H54 (cell line): ENCODE results near the gene CLSTN3.

Source experiments
- DNase-seq: peaks from one replicate; pipeline ENCODE4 v3.0.0; 2011; ENCODE audit warnings: low spot score, mixed read lengths; ENCODE audit not compliant: insufficient read length
- FAIRE-seq: peaks from 3 replicates; lab custom pipeline; 2011; peaks lifted over from hg19 to GRCh38; lab: Jason Lieb, UNC
- POLR2A ChIP-seq: IDR thresholded peaks from 2 replicates; pipeline ENCODE4 v1.6.1; 2011; ENCODE audit warnings: low read depth, mild to moderate bottlenecking, low read length

Gene CLSTN3

DNA sequence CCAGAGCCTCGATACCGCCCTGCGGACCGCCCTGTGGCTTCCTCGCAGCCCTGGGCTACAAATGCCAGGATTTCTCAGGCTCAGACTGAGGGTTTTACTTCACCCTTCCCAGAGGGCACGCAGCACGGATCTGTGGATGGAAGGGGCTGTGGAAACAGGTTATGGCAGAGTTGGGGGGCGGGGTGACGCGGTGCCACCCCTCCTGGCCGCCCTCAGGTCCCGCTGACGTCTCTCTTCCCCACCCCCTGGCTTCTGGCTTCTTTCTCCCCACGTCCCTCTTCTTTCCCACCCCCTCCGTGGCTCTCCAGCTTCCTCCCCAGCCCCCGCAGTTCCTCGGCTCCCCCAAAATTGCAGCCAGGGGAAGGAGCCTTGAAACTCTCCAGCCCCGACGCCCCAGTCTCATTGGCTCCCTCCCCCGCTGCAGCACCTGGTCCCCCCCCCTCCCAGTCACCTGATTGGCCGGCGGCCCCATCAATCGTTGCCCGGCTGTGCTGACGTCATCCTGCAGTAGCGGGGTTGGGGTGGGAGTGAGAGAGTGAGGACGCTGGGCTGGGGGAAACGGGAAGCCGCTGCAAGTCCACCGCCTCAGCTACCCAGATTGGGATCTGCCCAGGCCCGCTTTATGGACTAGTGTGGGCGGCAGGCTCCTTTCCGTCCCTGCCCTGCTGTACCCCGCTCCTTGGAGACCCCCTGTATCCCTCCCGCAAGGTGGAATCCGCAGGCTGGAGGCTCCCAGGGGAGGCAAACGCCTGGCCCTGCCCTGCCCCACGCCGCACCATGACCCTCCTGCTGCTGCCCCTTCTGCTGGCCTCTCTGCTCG lies at the start of gene CLSTN3:
CLSTN3 (plus strand) TSS at position 500 of the 820 bp plus-strand sequence; CDS start at position 778, 278 bp downstream.
- DNase-seq (peak; percentile 98), FAIRE-seq (no peak)
- no peak for TF ChIP-seq POLR2A

DNA sequence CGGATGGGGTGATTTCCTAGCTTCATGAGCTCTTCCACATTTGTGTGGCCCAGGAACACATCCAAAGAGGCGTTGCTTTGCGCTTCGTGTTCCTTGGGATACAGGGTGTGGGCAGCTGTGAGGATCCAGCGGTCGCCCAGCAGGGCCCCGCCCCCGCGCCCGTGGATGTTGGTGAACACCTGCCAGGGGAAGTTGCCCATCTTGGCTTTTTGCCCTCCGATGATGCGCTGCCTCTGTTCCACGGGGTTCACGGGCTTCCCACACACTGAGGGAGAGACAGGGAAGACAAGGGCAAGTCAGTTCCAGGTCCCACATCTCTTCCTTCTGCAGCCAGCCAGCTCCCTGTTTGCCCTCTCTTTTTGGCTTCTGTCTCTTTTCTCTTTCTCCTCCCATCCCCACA lies 49.1 kb upstream of the CLSTN3 start:
- FAIRE-seq, result no peak
- no peak for DNase-seq
- no peak for TF ChIP-seq POLR2A

DNA sequence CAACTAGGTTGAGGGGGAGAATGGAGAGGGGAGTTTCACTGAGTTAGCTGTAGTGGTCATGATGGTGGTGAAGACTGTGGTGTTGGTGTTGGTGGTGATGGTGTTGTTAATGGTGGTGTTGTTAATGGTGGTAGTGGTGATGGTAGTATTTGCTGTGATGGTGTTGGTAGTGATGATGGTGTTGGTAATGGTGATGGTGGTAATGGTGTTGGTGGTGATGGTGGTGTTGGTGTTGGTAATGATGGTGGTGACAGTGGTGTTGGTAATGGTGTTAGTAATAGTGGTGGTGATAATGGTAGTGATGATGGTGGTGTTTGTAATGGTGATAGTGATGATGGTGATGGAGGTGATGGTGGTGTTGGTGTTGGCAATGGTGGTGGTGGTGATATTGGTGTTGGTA lies 47.0 kb upstream of the CLSTN3 start:
- FAIRE-seq, result no peak
- TF ChIP-seq POLR2A, result no peak

DNA sequence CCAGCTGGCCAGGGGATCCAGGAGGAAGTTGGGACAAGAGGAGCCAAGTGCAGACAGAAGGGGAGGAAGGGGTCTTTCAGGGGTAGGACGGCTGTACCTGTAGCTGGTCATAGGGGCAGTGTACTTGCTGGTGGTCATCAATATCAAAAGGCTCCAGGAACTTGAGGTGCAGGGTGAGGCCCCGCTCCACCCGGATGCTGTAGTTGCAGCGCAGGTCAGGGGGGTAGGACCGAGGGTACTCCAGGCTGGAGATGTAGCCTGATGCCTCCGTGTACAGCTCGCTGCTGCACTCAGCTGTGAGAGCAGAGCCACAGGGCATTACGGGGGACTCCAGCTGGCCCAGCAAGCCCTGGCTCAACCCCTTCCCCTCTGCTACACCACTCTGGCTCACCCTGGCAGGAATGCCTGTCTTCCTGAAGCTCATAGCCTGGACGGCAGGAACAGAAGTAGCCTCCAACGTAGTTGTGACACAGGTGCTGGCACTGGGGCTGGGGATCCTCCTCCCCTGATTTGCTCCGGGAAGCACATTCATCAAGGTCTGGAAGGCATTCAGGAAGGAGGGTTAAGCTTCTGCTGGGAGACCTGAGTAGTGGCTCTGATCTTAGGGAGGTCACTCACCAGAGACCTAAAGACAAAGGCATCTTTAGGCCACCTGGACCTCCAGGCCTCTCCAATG lies 40.8 kb upstream of the CLSTN3 start:
- TF ChIP-seq POLR2A, result no peak
- DNase-seq (no peak), FAIRE-seq (no peak)

More for the DNA sequence above, 47.0 kb upstream of the CLSTN3 start:
- no peak for DNase-seq

DNA sequence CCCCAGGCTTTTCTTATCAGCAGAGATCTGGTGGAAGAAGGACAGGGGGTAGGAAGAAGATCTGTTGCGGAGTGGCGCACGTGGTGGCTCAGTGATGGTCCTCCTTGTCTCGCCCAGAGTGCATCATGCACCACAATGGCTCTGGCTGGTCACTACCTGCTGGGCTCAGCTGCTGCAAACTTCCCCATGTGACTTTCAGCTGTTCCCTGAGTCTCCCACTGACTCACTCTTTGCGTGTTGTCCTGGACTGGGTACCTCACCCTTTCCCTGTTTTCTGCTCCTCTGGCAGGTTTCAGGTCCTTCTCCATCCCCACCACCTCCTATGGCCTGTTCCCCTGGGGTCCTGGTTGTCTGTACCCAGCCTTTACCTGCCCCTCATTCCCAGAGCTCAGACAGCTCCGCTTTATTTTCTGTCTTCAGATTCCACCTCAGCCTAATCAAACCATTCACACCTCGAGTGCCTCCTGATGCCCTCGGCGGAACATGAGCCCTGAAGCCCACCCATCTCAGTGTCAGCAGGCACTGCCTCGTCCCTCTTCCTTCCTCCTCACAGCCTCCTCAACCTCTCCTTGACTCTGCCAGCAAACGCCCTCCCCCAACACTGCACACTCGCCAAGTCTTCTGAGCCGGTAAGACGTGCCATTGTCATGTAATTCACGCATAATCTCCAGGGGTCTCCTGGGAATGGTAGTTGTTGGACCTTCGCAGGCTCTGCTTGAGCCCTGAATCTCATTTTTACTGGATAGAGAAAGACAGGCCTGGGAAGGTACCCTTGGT lies 39.8 kb upstream of the CLSTN3 start:
- DNase-seq (peak; percentile 35), FAIRE-seq (no peak)
- no peak for TF ChIP-seq POLR2A

DNA sequence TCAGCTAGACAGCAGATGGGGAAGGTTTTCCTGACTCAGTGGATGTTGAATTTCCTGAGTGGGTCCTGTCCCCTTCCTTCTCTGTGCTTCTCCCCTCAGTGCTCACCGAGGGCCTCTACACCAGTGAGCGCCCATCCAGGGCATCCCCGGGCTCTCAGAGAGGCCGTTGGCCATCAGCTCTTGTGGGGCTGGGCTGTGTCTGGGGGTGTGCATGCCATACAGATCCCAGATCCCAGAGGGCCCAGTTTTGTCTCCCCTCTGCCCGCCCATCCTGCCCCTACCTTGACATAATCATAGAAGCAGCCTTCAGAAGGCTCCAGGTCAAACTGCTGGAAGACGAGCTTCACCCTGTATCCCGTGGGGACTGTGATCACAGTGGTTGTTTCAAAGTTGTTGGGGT lies 39.0 kb upstream of the CLSTN3 start:
- DNase-seq, result no peak
- TF ChIP-seq POLR2A, result no peak
- no peak for FAIRE-seq

DNA sequence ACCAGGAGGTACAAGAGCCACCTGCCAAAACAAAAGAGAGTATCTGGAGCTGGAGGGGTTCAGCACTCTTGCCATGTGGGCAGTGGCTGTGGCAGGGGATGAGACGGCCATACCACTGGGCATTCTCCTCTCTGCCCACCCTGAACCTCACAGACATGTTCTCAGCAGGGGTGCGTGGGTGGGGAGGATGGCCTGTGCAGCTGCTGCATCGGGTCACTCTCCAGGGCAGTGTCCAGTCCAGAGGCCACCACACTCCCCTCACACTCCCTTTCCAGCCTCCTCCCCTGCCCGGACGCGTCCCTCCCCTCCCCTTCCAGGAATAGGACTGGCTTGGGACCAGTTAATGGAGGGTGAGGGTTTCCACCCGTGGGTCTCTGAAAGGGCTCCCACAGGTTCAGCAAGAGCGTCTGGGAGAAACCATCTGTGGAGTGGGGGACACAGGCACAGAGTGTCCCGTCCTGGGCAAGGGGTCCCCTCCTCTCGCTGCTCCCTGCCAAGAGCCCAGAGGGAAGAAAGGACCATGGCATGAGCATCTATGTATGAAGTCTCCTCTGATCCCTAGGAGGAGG lies 38.4 kb upstream of the CLSTN3 start:
- TF ChIP-seq POLR2A, result no peak
- FAIRE-seq, result no peak
- DNase-seq, result no peak

DNA sequence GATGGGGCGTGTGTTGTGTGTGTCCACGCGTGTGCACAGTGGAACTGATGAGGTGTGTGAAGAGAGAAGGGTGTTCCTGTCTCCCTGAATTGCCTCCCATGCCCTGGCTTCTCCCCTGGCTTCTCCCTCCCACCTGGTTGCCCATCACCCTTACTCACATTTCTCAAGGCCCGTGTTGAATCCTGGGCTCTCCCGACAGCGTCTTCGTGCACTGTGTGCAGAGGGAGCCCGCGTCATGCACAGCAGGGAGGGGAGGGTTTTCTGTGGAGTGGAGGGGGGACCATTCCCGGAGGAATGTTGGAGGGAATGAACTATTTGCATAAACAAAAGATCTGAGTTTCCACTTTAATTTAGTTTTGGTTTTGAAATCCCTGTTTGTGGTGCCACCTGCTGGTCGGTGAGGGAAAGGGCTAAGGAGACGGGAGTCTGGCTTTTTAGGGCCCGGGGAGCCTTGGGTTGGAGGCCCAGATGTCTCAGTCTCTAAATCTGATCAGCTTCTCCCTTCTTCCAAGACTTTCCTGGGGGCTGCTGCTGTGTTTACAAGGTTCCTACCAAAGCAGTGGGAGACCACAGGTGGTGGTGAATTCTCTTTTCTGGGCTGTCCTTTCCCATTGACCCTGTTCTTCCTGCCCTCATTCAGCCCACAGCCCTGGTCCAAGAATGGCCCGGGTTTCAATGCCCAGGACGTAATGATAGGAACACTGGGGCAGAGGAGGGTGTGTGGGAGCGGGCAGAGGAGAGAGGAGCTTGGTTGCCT lies 37.8 kb upstream of the CLSTN3 start, which contains the start of gene C1R:
C1R (minus strand) TSS at position 217 of the 757 bp plus-strand sequence; CDS start at position 160, 57 bp downstream.
- FAIRE-seq (no peak), DNase-seq (peak; percentile 39)
- TF ChIP-seq POLR2A, result no peak

DNA sequence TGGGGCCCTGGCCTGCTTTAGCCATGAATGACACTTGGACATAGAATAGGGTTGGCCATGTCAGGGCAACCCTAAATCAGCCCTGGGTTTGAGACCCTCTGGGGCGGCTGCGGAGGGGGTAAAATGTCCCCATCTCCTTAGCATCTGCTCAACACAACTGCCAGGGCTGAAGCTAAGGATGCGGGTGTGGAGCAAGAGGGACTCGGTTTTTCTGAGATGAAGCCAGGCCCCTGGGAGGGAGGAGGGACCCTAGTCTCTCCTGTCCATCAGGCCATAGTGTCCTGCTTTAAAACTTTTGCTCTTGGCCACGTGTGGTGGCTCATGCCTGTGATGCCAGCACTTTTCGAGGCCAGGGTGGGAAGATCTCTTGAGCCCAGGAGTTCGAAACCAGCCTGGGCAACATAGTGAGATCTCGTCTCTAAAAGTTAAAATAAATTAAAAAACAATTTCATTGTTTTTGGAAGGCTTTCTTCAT lies 37.1 kb upstream of the CLSTN3 start:
- TF ChIP-seq POLR2A, result no peak
- DNase-seq (no peak), FAIRE-seq (no peak)

DNA sequence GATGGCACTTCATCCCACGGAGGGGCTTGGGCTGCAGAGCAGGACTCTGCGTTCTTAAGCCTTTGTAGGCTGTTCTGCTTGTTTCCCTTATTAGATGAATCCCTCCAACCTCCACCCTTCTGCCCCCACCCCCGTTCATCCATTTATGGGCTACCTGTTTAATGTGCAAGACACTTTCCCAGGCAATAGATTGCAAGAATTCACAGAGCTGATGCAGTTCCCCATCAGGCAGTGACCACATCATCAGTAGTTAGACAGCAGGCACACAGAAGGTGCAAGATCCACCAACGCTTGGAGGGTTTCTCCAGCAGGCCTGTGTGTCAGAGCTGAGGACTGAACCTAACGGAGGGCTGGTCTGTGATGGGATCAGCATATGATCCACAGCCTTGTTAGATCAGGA lies 36.7 kb upstream of the CLSTN3 start:
- TF ChIP-seq POLR2A, result no peak
- FAIRE-seq (no peak), DNase-seq (no peak)

DNA sequence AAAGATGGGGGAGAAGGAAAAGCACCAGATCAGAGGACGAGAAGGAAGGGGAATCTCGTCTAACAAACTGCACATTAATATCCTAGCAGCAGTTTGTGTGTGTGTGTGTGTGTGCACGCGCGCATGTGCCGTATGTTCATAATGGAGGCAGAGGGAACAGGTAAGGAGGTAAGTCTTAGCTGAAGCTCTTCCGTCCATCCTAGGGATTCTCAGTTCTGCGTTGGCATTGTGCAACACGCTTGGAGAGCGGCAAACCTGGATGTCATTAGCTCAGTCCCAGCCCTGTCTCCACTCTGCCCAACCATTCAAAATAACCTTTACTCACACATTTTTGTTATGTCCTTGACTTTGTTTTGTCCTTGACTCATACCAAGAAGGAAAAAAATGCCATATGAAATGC lies 36.3 kb upstream of the CLSTN3 start:
- DNase-seq (no peak), FAIRE-seq (no peak)
- TF ChIP-seq POLR2A, result no peak

DNA sequence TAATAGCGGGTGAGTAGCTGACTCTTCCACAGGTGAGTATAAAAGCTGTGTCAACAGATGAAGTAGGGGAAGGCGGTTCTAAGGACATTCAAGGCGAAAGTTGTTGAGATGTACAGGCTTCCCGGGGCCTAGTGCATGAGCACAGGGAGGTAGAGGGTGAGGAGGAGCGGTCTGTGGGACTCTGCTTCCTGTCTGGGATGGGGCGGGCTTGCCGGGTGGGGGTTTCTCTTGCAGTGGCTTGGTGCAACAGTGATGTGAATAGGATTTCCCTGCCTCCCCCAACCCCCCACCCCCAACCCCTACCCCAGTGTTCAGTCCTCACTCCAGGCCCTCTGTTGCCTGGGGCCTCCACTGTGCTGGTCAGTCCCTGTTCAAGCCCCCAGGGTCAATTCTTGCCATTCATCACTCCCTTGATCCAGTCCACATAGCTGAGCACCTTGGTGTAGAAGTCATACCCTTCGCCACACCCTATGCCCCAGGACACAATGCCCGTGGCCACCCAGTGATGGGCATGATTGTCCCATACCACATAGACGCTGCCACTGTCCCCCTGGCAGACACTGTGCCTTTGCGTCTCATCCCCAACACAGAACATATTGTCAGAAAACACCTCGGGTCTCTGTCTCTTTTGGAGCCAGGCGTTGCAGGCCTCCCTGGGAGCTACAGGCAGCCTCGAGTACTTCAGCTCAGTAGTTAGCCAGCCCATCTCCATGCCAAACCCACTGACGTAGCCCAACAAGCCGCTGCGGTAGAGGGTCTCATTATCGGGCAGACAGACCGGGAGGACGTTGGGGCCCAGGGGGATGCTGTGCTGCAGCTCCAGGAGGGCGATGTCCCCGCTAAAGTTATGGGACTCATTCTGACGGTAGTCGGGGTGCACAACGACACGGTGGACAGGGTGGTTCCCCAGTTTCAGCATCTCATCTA lies 33.9 kb upstream of the CLSTN3 start:
- no peak for TF ChIP-seq POLR2A
- FAIRE-seq, result no peak
- no peak for DNase-seq

DNA sequence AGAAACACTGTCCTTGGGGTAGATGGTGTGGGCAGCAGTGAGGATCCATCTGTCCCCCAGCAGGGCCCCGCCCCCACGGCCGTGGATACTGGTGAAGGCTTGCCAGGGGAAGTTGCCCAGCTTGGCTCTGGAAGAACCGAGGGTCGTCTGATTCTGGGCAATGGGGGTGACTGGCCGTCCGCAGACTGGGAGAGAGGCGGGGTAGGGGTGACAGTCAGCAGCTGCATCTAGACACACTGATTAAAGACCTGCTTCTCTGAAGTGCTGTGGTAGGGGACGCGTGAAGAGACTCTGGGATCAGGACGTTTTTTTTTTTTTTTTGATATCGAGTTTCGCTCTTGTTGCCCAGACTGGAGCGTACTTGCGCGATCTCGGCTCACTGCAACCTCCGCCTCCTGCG lies 33.2 kb upstream of the CLSTN3 start:
- no peak for TF ChIP-seq POLR2A
- DNase-seq (no peak), FAIRE-seq (no peak)
